C4-2B (cell line): ENCODE measurements around the gene TMEM234.

Experiments used
- CTCF ChIP-seq: fragments of 450-650 bp; conservative IDR thresholded peaks from 2 replicates; pipeline ENCODE4 v1.5.1; 2017; ENCODE audit warnings: mild to moderate bottlenecking
- ZFX ChIP-seq: fragments of 450-650 bp; IDR thresholded peaks from 2 replicates; pipeline ENCODE4 v1.6.1; 2017

- TF ChIP-seq CTCF, result no peak
- TF ChIP-seq ZFX, result no peak
Observed at GRCh38 chr1:32208469-32208868, 13.7 kb downstream of the TMEM234 start.
